ENCODE measurements around the gene PRTN3. TPM values are rescaled to one million over a fixed set of nuclear protein-coding genes. Genes with fewer than 3 reads are reported as not detected.

PRTN3 gene
- total and polyA plus RNA-seq, 2 of the 4 experiments (the other 2 are of a cell fraction) = not detected

DNA sequence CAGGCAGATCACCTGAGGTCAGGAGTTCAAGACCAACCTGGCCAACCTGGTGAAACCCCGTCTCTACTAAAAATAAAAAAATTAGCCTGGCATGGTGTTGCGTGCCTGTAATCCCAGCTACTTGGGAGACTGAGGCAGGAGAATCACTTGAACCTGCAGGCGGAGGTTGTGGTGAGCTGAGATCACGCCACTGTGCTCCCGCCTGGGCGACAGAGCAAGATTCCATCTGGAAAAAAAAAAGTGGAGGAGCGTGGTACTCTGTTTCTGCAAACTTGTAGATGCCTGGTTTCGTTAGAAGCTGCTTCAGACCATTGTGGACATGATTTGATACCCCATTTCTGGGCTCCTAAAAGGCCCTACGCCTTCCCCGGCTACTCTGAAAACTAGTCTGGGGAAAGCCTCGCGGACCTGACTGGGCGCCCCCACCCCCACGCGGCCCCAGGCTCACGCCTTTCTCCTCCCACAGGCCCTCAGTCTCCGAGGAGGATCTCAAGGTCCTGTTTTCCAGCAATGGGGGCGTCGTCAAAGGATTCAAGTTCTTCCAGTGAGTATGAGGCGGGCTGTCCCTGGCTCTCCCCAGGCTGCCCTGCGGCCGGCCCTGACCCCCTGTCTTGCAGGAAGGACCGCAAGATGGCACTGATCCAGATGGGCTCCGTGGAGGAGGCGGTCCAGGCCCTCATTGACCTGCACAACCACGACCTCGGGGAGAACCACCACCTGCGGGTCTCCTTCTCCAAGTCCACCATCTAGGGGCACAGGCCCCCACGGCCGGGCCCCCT is 30.5 kb upstream of the PRTN3 start:
- H3K27me3 ChIP-seq (ENCODE audit: control insufficient read depth, insufficient read depth, low read length) = no peaks in the 10 kb centered on the region
- H4K5ac ChIP-seq (ENCODE audit: low read depth, low read length) = no peak overlapping the region
- H4K91ac ChIP-seq (ENCODE audit: insufficient read depth, low read depth, low read length) = no peak overlapping the region
- no peaks in the 10 kb centered on the region for H3K9me1 ChIP-seq (ENCODE audit: insufficient read depth, low read length)
- H4K8ac ChIP-seq (ENCODE audit: low read depth in 2 of 2, low read length in 2 of 2) = no peak overlapping the region
- no peak overlapping the region for H2BK15ac ChIP-seq (ENCODE audit: low read depth, low read length)
- no peak for DNase-seq
- H2AFZ ChIP-seq (replicated peaks; ENCODE audit: low read length, poor library complexity) = no peak overlapping the region
- H3K36me3 ChIP-seq (ENCODE audit: control insufficient read depth, insufficient read depth, low read length) = peaks cover 86% of the 10 kb centered on the region
- H3K4me1 ChIP-seq (ENCODE audit: control insufficient read depth, insufficient read depth, low read length) = no peaks in the 10 kb centered on the region
- H3K4me2 ChIP-seq (ENCODE audit: low read depth, low read length) = no peak overlapping the region
- 92% methylated on average over 14 of the region's 30 CpGs; no CpG with 5 or more reads in 1 of the 2 experiments for WGBS, 2 experiments (ENCODE audit: extremely low coverage in 2 of 2, insufficient read length in 1 of 2)
- no peak overlapping the region for H3K4me3 ChIP-seq (ENCODE audit: insufficient read depth, low read depth, low read length)
- H3K56ac ChIP-seq (ENCODE audit: extremely low read depth, insufficient read depth, low read length) = no peak overlapping the region
- in situ Hi-C loops (cut with MboI; ENCODE audit: low sequenced_read_pairs) (no loop called here), intact Hi-C loops (cut with micrococcal nuclease) (no loop called here), dilution Hi-C loops (cut with HindIII; ENCODE audit: low sequenced_read_pairs, unreplicated experiment) (no loop called here)
- H3K9ac ChIP-seq (ENCODE audit: low read depth, low read length) = no peak overlapping the region
- no peak overlapping the region for H3K23ac ChIP-seq (ENCODE audit: low read depth, low read length)
- H3K9me3 ChIP-seq (ENCODE audit: control insufficient read depth, insufficient read depth, low read length) = no peaks in the 10 kb centered on the region
- no peak overlapping the region for H3K14ac ChIP-seq (replicated peaks; ENCODE audit: low read depth, low read length)
- no peak overlapping the region for H2BK120ac ChIP-seq (ENCODE audit: low read depth, low read length)
- POLR2A ChIA-PET (ENCODE audit: unreplicated experiment) = no interaction called here
- H2AK9ac ChIP-seq (replicated peaks; ENCODE audit: low read depth, low read length, poor library complexity) = no peak overlapping the region
- no peak overlapping the region for H3K18ac ChIP-seq (ENCODE audit: low read depth, low read length)
- no peak overlapping the region for H3K4ac ChIP-seq (ENCODE audit: low read depth, low read length)
- CTCF ChIA-PET = interaction anchor here (0.6 kb wide), 1 partner anchor 65 kb away, joined by 4 read pairs; no protein-coding TSS in a partner anchor
- ATAC-seq (ENCODE audit: low read depth) = no peak
- no peak overlapping the region for H3K27ac ChIP-seq (ENCODE audit: insufficient read depth, low read length)
- peaks cover 69% of the 10 kb centered on the region for H4K20me1 ChIP-seq (ENCODE audit: insufficient read depth, low read length)
- peaks cover 11 to 42% of the 10 kb centered on the region in 2 experiments for H3K79me1 ChIP-seq (ENCODE audit: low read depth in 1 of 2, low read length in 2 of 2)
- no peak overlapping the region for H2BK5ac ChIP-seq (ENCODE audit: low read depth, low read length, poor library complexity, severe bottlenecking)
- TF ChIP-seq RAD21 (IDR thresholded peaks at IDR 0.05; ENCODE audit: low read length) (no peak), CEBPB (IDR thresholded peaks at IDR 0.05; ENCODE audit: low read depth, low read length) (no peak), MAZ (IDR thresholded peaks at IDR 0.05; ENCODE audit: borderline replicate concordance, low read depth, low read length) (no peak), FOS (IDR thresholded peaks at IDR 0.05; ENCODE audit: low read depth, low read length) (no peak), RFX5 (IDR thresholded peaks at IDR 0.05; ENCODE audit: low read depth, low read length) (no peak), MAFK (IDR thresholded peaks at IDR 0.05; ENCODE audit: low read depth, low read length) (no peak), BHLHE40 (IDR thresholded peaks at IDR 0.05; ENCODE audit: low read depth, low read length) (no peak), NFE2L2 (IDR thresholded peaks at IDR 0.05; ENCODE audit: low read depth, low read length) (no peak), RCOR1 (IDR thresholded peaks at IDR 0.05; ENCODE audit: insufficient replicate concordance, low read length) (no peak), CHD1 (IDR thresholded peaks at IDR 0.05; ENCODE audit: low read depth, low read length) (no peak), MXI1 (IDR thresholded peaks at IDR 0.05; ENCODE audit: borderline replicate concordance, low read depth, low read length) (no peak), SMC3 (IDR thresholded peaks at IDR 0.05; ENCODE audit: low read depth, low read length) (no peak)
- TF ChIP-seq, protein P1, sequence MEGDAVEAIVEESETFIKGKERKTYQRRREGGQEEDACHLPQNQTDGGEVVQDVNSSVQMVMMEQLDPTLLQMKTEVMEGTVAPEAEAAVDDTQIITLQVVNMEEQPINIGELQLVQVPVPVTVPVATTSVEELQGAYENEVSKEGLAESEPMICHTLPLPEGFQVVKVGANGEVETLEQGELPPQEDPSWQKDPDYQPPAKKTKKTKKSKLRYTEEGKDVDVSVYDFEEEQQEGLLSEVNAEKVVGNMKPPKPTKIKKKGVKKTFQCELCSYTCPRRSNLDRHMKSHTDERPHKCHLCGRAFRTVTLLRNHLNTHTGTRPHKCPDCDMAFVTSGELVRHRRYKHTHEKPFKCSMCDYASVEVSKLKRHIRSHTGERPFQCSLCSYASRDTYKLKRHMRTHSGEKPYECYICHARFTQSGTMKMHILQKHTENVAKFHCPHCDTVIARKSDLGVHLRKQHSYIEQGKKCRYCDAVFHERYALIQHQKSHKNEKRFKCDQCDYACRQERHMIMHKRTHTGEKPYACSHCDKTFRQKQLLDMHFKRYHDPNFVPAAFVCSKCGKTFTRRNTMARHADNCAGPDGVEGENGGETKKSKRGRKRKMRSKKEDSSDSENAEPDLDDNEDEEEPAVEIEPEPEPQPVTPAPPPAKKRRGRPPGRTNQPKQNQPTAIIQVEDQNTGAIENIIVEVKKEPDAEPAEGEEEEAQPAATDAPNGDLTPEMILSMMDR (conservative IDR thresholded peaks at IDR 0.05; ENCODE audit: low read depth, low read length) = no peak
- TF ChIP-seq, protein P2, sequence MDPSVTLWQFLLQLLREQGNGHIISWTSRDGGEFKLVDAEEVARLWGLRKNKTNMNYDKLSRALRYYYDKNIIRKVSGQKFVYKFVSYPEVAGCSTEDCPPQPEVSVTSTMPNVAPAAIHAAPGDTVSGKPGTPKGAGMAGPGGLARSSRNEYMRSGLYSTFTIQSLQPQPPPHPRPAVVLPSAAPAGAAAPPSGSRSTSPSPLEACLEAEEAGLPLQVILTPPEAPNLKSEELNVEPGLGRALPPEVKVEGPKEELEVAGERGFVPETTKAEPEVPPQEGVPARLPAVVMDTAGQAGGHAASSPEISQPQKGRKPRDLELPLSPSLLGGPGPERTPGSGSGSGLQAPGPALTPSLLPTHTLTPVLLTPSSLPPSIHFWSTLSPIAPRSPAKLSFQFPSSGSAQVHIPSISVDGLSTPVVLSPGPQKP (IDR thresholded peaks at IDR 0.05; ENCODE audit: borderline replicate concordance, low read depth, low read length) = no peak
- TF ChIP-seq, protein P3, sequence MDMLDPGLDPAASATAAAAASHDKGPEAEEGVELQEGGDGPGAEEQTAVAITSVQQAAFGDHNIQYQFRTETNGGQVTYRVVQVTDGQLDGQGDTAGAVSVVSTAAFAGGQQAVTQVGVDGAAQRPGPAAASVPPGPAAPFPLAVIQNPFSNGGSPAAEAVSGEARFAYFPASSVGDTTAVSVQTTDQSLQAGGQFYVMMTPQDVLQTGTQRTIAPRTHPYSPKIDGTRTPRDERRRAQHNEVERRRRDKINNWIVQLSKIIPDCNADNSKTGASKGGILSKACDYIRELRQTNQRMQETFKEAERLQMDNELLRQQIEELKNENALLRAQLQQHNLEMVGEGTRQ (IDR thresholded peaks at IDR 0.05; ENCODE audit: low read depth, low read length) = no peak
- BruUV-seq (replicated peaks) = no TSS peak
- no peak overlapping the region for H2AK5ac ChIP-seq (ENCODE audit: low read depth, low read length)
- no peak overlapping the region for H2BK20ac ChIP-seq (ENCODE audit: low read depth, low read length)
